HG03280 (cell line): ENCODE results near the gene REXO1.

Source experiments
- ATAC-seq: cut with Tn5 transposase; IDR thresholded peaks from one replicate; pipeline ENCODE4 v1.9.1; 2021; ENCODE audit warnings: mild to moderate bottlenecking, moderate library complexity; ENCODE audit not compliant: unreplicated experiment

The REXO1 gene

GRCh38 chr19:1816530-1817298 is 31.6 kb downstream of the REXO1 start:
- ATAC-seq = no peak

DNA sequence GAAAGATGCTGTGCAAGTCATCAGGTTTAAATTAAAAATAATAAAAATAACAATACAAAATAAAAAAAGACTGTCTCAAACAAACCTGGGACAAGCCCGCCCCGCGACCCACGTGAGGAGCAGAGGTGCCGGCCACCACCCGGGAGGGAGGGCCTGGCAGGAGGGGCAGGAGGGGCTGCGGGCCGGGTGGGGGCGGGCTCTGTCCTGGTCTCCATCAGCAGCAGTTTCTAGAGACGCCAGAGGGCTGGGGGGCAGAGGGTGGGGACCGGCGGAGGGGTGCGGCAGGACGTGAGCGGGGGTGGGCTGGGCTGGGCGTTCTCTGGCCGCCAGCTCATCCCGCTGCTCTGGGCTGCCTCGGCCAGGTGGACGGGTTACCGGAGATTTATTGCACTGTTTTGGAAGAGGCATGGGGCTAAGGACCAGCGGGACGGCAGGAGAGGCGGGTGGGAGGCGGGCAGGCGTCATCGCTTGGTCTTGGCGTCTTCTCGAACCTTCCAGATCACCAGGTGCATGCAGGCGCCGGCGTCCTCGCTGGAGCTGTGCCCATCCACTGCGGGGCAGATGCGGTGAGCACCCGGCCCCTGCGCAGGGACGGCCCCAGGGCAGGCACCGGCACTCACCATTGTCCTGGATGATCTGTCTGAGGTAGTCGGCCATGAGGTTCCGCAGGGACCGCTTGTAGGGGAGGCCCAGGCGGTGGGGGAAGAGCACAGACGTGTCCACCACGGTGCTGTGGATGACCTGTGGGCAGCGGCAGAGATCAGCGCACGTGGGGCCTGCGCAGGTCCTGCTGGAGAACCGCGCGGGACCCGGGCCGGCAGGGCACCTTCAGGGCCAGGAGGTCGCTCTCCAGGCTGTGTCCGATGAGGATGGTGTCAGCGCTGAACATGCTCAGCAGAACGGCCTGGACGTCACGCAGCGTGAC is 32.4 kb downstream of the REXO1 start:
- no peak for ATAC-seq

GRCh38 chr19:1814833-1815604 is 33.3 kb downstream of the REXO1 start:
- ATAC-seq = no peak

DNA sequence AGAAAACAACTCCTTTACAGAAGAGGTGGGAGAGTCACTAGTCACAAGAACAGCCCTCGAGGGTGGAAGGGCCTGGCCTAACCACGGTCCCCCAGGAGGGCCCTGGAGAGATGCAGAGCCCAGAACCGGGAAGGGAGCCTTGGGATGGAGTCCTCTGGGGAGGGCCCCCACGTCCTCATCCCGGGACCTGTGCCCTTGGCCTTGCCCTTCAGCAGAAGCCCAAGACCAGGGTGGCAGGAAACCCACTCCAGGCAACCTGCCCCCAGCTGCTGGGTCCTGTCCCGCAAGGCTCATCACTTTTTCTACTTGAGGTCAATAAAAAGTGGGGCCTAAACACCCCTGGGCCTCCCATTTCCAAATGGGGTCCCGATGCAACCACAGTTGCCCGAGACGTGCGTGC is 33.9 kb downstream of the REXO1 start:
- no peak for ATAC-seq

DNA sequence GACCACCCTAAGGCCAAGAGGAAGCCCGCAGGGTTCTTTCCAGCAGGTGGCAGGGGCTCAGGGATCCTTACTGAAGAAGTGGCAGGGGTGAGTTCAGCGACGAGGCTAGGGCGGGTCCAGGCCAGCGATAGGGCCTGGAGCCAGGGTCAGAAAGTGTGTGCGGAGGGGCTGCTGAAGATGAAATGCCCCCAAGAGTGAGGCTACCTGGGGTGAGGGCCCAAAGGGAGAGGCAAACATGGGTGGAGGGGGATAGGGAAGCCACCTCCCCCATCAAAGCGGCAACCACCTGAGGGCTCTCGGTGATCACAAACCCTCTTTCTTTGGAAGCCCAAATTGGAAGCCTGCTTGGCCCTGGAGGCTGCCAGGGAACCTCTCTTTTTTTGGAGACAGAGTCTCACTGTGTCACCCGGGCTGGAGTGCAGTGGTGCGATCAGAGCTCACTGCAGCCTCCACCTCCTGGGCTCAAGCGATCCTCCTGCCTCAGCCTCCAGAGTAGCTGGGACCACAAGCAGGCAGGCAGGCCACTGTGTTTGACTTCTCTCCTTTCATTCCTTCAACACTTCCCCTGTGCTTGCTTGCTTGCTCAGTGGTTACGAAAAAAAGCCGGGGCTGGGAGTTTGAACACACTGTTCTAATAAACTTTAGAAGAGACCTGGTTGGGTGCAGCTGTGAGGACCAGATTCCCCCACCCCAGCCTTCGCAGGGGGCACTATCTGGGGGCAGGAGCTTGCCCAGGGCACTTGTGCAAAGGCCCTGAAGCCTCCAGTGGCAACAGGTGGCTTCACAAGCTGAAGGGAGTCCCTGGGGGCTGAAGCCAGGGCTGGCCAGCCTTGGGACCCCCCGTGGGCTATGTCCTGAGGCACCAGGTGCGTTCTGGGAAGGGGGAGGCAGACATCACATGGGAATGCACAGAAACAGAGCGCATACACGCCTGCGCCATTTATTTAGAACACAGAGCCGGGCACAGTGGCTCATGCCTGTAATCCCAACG is 34.8 kb downstream of the REXO1 start:
- no peak for ATAC-seq

DNA sequence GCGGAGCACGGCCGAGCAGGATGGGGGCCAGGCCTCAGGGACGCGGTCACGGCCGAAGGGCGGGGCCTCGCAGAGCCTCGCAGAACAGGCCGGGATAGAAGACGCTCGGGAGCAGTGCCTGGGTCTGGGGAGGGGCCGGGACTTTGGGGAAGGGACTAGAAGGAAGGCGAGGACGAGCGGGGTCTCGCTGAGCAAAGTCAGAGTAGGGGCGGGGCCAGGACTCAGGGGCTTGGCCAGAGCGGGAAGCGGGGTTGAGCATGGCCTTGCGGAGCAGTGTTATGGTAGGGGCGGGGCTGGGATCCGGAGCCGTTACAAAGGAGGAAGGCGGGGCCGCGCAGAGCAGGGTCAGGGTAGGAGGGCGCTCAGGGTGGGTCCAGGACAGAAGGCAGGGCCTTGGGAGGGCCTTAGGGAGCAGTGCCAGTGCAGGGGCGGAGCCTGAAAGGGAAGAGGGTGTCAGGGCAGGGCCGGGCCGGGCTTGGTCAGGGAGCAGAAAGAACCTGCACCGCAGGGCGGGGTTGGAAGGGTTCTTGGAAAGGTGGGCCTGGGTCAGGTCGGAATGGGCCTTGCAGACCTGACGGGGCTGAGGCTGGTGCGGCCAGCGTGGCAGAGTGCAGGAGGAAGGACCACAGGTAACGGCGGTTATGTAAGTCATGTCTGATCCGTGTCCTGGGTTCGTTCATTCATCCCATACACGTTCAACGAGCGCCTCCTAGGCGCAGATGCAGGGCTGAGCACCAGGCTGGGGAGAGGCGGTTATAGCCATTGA is 35.7 kb downstream of the REXO1 start:
- peak; percentile 75 for ATAC-seq

- ATAC-seq = peak; percentile 21
Measured at GRCh38 chr19:1811942-1812425, 36.3 kb downstream of the REXO1 start, which contains the start of gene ATP8B3. TSS of gene ATP8B3 (minus strand) at chr19:1812276. CDS start at chr19:1811736, 540 bp downstream.

- ATAC-seq = no peak
Measured at GRCh38 chr19:1811472-1811894, 36.8 kb downstream of the REXO1 start.

DNA sequence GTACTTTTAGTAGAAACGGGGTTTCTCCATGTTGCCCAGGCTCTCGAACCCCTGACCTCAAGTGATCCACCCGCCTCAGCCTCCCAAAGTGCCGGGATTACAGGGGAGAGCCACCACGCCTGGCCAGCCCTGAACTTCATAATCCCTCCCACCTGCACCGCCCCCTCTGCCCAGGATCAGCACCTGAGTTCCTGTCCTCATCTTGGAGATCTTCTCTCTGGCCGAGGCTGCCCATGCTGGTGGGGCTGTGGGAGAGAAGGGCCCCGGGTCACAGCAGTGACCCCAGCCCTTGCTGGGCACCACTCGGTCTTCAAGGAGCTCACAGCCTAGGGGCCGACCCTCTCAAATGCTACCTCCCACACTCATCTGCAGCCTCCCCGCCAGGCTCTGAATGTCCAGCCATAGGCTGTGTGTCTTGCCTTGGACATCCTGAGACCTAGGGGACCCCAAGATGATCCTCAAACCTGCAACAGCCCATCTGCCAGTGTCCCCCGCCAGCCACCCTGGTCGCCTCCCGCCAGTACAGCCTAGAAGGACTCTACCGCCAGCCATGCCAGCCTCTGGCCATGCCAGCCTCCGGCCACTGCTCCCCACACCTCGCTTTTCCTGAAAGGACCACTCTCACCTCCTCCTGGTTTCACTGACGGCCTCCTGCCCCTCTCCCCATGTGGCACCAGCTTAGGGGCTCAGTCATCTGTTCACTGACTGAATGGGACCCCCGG is 37.7 kb downstream of the REXO1 start:
- no peak for ATAC-seq

- no peak for ATAC-seq
Measured at GRCh38 chr19:1809678-1810077, 38.6 kb downstream of the REXO1 start.

GRCh38 chr19:1808395-1808731 is 39.9 kb downstream of the REXO1 start:
- no peak for ATAC-seq

DNA sequence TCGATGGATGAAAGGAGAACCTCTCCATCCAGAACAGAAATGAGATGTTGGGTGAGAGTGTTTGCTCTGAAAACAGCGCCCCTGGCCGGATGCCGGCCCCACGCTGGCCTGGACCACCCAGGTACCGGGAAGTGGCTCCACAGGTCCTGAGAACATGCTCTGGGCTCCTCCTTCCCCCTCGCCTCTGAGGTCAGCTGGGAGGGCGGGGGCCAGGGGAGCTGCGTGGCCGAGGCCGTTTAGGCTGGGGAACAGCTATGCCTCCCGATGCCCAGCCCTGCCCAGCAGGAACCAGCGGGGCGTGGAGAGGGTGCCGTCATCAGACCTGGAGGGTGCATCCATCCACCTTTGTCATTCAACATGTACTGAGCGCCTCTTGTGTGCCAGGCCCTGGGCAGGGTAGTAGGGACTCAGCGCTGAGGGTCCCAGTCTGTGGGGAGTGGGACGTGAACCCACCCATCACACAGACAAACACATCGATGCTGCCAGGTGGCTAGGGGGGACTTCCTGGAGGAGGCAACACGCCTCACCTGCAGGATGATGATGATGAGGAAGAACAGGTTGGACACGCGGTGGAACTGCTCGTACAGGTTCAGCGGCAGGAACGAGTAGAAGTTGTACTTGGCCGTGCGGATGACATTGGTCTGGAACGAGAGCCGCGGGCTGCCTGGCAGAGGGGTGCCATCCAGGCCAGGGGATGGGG is 40.4 kb downstream of the REXO1 start:
- no peak for ATAC-seq

- ATAC-seq = no peak
Measured at GRCh38 chr19:1807030-1807694, 41.1 kb downstream of the REXO1 start.

- no peak for ATAC-seq
Measured at GRCh38 chr19:1806184-1807029, 41.9 kb downstream of the REXO1 start.

DNA sequence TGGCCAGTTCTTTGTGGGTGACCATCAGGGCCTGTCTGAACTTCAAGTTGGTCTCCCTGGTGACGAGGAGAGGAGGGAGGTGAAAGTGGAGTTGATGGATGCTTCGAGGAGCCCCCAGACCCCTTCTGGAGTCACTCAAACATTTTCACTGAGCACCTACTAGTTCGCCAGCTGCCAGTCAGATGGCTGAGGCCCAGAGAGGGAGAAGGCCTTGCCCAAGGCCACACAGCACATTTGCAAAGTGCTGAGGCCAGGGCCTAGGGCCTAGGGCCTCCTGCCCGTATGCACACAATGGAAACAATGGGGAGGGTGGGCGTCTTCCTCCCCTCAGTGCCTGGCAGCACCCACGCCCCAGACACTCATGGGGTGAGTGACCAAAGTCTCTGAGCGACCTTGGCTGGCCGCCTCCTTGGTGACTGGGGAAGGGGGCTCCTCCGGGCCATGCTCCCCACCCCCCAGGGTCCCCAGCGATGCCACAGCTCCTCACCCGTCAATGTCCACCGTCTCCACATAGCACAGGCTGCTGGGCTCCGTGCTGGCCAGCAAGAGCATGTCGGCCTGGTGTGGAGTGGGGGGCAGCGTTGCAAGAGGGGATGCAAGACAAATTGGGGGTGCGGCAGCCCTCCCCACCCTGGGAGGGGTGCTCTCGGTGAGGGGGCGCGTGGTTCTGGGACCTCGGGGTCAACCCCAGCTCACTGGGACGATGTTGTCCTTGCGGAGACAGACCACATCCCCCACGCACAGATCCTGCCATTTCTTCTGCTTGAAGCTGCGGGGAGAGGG is 42.7 kb downstream of the REXO1 start:
- no peak for ATAC-seq

DNA sequence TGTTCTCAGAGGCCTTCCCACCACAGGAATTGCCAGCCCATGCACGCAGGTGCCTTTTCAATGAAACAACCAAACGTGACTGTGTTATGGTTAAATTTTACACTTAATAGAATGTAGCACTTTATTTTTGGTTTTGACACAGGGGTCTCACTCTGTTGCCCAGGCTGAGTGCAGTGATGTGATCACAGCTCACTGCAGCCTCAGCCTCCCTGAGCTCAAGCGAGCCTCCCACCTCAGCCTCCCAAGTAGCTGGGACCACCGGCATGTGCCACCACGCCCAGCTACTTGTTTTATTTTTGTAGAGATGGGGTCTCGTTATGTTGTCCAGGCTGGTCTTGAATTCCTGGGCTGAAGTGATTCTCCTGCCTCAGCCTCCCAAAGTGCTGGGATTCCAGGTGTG is 43.4 kb downstream of the REXO1 start:
- ATAC-seq = no peak
